ENCODE results near the gene TKTL1. TPM values are rescaled to one million over a fixed set of nuclear protein-coding genes. Genes with fewer than 3 reads are reported as not detected.

TKTL1 gene
- total RNA-seq, 3 donors from 2014 or later (not counting 1 experiment from before 2014, with no cell fraction given), result 17.1 to 42.8 (median 28.8) TPM

- 91% methylated on average over 11 of the region's 11 CpGs for WGBS (ENCODE audit: insufficient coverage)
- DNase-seq (no peak), ATAC-seq (no peak)
- peaks cover 0 to 13% of the 10 kb centered on the region in 2 donors for H3K27me3 Mint-ChIP-seq (ENCODE audit: low read depth in 2 of 2)
- H3K4me3 Mint-ChIP-seq, result no peak overlapping the region
- peaks cover 9 to 21% of the 10 kb centered on the region in 2 donors for H3K4me1 Mint-ChIP-seq
- no peak for TF ChIP-seq CTCF (IDR thresholded peaks at IDR 0.05)
- H3K4me3 ChIP-seq (ENCODE audit: low read length), result no peak overlapping the region
- no peaks in the 10 kb centered on the region for H3K9me3 ChIP-seq (ENCODE audit: control insufficient read depth, insufficient read depth, low read length)
- H3K36me3 ChIP-seq (ENCODE audit: control insufficient read depth, insufficient read depth, low read length), result no peaks in the 10 kb centered on the region
- intact Hi-C loops (cut with micrococcal nuclease), result no loop called here
- H3K27ac ChIP-seq (ENCODE audit: low read length), result no peak overlapping the region
- no peaks in the 10 kb centered on the region for H3K36me3 Mint-ChIP-seq
- H3K27ac Mint-ChIP-seq, result no peak overlapping the region
- H3K4me1 ChIP-seq (ENCODE audit: control insufficient read depth, insufficient read depth, low read length), result peaks cover 10% of the 10 kb centered on the region
- no peaks in the 10 kb centered on the region for H3K27me3 ChIP-seq (ENCODE audit: control insufficient read depth, insufficient read depth, low read length)
- no peaks in the 10 kb centered on the region for H3K9me3 Mint-ChIP-seq
Observed at GRCh38 chrX:154320406-154320805, 24.8 kb downstream of the TKTL1 start.

- Histone ChIP-seq H3K27me3 (ENCODE audit: control insufficient read depth, insufficient read depth, low read length) (no peaks in the 10 kb centered on the region), H3K4me1 (ENCODE audit: control insufficient read depth, insufficient read depth, low read length) (peaks cover 12% of the 10 kb centered on the region), H3K36me3 (ENCODE audit: control insufficient read depth, insufficient read depth, low read length) (no peaks in the 10 kb centered on the region), H3K4me3 (ENCODE audit: low read length) (no peak overlapping the region), H3K9me3 (ENCODE audit: control insufficient read depth, insufficient read depth, low read length) (no peaks in the 10 kb centered on the region), H3K27ac (ENCODE audit: low read length) (no peak overlapping the region)
- ATAC-seq (no peak), DNase-seq (no peak)
- peaks cover 11 to 25% of the 10 kb centered on the region in 2 donors for H3K4me1 Mint-ChIP-seq
- H3K27me3 Mint-ChIP-seq (ENCODE audit: low read depth in 2 of 2), result peaks cover 0 to 13% of the 10 kb centered on the region in 2 donors
- H3K9me3 Mint-ChIP-seq, result no peaks in the 10 kb centered on the region
- no peak overlapping the region for H3K27ac Mint-ChIP-seq
- intact Hi-C loops (cut with micrococcal nuclease), result no loop called here
- 96% methylated on average over 2 of the region's 7 CpGs for WGBS (ENCODE audit: insufficient coverage)
- no peaks in the 10 kb centered on the region for H3K36me3 Mint-ChIP-seq
- no peak overlapping the region for H3K4me3 Mint-ChIP-seq
- TF ChIP-seq CTCF (IDR thresholded peaks at IDR 0.05), result no peak
Observed at GRCh38 chrX:154321152-154321551, 25.6 kb downstream of the TKTL1 start.

GRCh38 chrX:154321594-154321993 is 26.0 kb downstream of the TKTL1 start:
- no peaks in the 10 kb centered on the region for H3K9me3 Mint-ChIP-seq
- TF ChIP-seq CTCF (IDR thresholded peaks at IDR 0.05), result no peak
- H3K27me3 Mint-ChIP-seq (ENCODE audit: low read depth in 2 of 2), result peaks cover 0 to 13% of the 10 kb centered on the region in 2 donors
- Histone ChIP-seq H3K4me1 (ENCODE audit: control insufficient read depth, insufficient read depth, low read length) (peaks cover 14% of the 10 kb centered on the region), H3K4me3 (ENCODE audit: low read length) (no peak overlapping the region), H3K9me3 (ENCODE audit: control insufficient read depth, insufficient read depth, low read length) (no peaks in the 10 kb centered on the region), H3K27ac (ENCODE audit: low read length) (no peak overlapping the region), H3K36me3 (ENCODE audit: control insufficient read depth, insufficient read depth, low read length) (no peaks in the 10 kb centered on the region), H3K27me3 (ENCODE audit: control insufficient read depth, insufficient read depth, low read length) (no peaks in the 10 kb centered on the region)
- 82% methylated on average over 10 of the region's 10 CpGs for WGBS (ENCODE audit: insufficient coverage)
- H3K27ac Mint-ChIP-seq, result no peak overlapping the region
- DNase-seq (peak in 1 of 2 donors; percentile 37), ATAC-seq (no peak)
- intact Hi-C loops (cut with micrococcal nuclease), result no loop called here
- no peaks in the 10 kb centered on the region for H3K36me3 Mint-ChIP-seq
- no peak overlapping the region for H3K4me3 Mint-ChIP-seq
- H3K4me1 Mint-ChIP-seq, result peaks cover 16 to 29% of the 10 kb centered on the region in 2 donors

DNA sequence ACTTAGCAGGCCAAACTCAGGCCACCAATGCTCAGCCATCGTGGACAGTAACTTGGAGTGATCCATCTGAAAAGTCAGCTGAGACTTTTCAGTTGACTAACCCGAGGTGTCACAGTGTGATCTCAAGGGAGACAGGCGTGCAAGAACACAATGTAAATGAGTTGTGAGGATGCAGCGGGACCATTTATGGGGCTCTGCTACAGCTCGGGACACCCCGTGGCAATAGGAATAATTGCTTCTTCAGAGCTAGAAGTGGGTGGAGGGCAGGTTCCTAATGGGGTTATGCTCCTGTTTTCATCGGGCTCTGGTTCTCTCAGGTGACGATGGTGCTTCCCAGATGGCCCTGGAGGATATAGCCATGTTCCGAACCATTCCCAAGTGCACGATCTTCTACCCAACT is 27.3 kb downstream of the TKTL1 start:
- Histone ChIP-seq H3K4me3 (ENCODE audit: low read length) (no peak overlapping the region), H3K27ac (ENCODE audit: low read length) (no peak overlapping the region), H3K36me3 (ENCODE audit: control insufficient read depth, insufficient read depth, low read length) (no peaks in the 10 kb centered on the region), H3K4me1 (ENCODE audit: control insufficient read depth, insufficient read depth, low read length) (peaks cover 18% of the 10 kb centered on the region), H3K9me3 (ENCODE audit: control insufficient read depth, insufficient read depth, low read length) (no peaks in the 10 kb centered on the region), H3K27me3 (ENCODE audit: control insufficient read depth, insufficient read depth, low read length) (no peaks in the 10 kb centered on the region)
- Mint-ChIP-seq H3K27me3 (ENCODE audit: low read depth in 2 of 2) (peaks cover 0 to 13% of the 10 kb centered on the region in 2 donors), H3K27ac (no peak overlapping the region), H3K9me3 (no peaks in the 10 kb centered on the region), H3K36me3 (no peaks in the 10 kb centered on the region), H3K4me3 (no peak overlapping the region), H3K4me1 (peaks cover 20 to 31% of the 10 kb centered on the region in 2 donors)
- DNase-seq, result no peak
- 85% methylated on average over 10 of the region's 10 CpGs for WGBS (ENCODE audit: insufficient coverage)
- TF ChIP-seq CTCF (IDR thresholded peaks at IDR 0.05), result no peak
- intact Hi-C loops (cut with micrococcal nuclease), result no loop called here
- ATAC-seq, result no peak

Measured in natural killer cell (primary cell).